ENCODE data around the gene MALSU1.
A peak's percentile ranks its signal among the peaks of the same experiment; 100 is the strongest.

MALSU1 gene

GRCh38 chr7:23277359-23277989, 21.7 kb upstream of the MALSU1 start:
- Histone ChIP-seq H3K9me3 (no peaks in the 10 kb centered on the region), H3K27me3 (no peaks in the 10 kb centered on the region), H3K27ac (no peak overlapping the region), H3K4me1 (no peaks in the 10 kb centered on the region), H3K4me3 (no peak overlapping the region), H3K36me3 (peaks cover 0 to 24% (median 0%) of the 10 kb centered on the region in 3 donors)
- DNase-seq, result no peak
- intact Hi-C loops (cut with DNase I; ENCODE audit: low total_unique reads), result no loop called here
- peak; percentile 42 to 61 for TF ChIP-seq CTCF (IDR thresholded peaks at IDR 0.05)

DNA sequence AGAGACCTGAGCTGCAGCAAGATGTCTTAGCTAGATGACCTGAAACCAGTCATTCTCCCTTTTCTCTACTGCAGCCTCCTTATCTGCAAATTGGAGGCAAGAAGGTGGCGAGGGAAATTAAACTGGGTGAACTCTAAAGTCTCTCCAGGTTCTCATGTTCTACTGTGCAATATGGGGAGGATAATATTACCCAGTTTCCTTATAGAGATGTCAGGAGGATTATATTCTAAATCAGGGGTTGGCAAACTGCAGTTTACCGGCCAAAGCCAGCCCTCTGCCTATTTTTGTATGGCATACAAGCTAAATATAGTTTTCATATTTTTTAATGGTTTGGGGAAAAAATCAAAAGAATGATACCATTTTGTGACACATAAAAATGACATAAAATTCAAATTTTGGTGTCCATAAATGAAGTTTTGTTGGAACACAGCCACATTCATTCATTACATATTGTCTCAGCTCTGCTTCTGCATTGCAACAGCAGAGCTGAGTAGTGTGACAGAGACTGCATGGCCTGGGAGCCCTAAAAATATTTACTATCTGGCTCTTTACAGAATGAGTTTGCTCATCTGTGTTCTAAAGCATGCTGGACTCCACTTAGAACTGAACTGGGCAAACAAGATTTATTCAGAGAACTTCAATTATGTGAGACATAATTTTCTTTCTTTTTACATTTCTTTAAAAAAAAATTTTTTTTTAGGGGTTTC, 19.2 kb upstream of the MALSU1 start:
- Histone ChIP-seq H3K36me3 (peaks cover 0 to 9% (median 0%) of the 10 kb centered on the region in 3 donors), H3K9me3 (no peaks in the 10 kb centered on the region), H3K27me3 (no peaks in the 10 kb centered on the region), H3K4me1 (no peaks in the 10 kb centered on the region), H3K27ac (no peak overlapping the region), H3K4me3 (no peak overlapping the region)
- TF ChIP-seq CTCF (IDR thresholded peaks at IDR 0.05), result no peak
- no peak for DNase-seq
- intact Hi-C loops (cut with DNase I; ENCODE audit: low total_unique reads), result no loop called here

DNA sequence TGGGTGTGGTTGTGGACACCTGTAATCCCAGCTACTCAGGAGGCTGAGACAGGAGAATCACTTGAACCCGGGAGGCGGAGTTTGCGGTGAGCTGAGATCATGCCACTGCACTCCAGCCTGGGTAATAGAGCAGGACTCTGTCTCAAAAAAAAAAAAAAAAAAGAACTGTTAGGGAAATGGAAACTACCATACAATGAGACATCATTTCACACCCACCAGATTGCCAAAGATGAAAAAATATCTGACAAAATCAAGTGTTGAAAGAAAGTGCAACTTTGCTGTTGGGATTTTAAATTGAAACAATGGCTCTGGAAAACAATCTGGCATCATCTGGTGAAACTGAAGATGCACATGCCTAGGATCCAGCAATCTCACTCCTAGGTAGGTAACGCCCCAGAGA, 16.1 kb upstream of the MALSU1 start:
- Histone ChIP-seq H3K27me3 (no peaks in the 10 kb centered on the region), H3K4me1 (no peaks in the 10 kb centered on the region), H3K9me3 (no peaks in the 10 kb centered on the region), H3K36me3 (peaks cover 0 to 8% (median 0%) of the 10 kb centered on the region in 3 donors), H3K27ac (no peak overlapping the region), H3K4me3 (no peak overlapping the region)
- TF ChIP-seq CTCF (IDR thresholded peaks at IDR 0.05), result no peak
- DNase-seq, result no peak
- intact Hi-C loops (cut with DNase I; ENCODE audit: low total_unique reads), result no loop called here

DNA sequence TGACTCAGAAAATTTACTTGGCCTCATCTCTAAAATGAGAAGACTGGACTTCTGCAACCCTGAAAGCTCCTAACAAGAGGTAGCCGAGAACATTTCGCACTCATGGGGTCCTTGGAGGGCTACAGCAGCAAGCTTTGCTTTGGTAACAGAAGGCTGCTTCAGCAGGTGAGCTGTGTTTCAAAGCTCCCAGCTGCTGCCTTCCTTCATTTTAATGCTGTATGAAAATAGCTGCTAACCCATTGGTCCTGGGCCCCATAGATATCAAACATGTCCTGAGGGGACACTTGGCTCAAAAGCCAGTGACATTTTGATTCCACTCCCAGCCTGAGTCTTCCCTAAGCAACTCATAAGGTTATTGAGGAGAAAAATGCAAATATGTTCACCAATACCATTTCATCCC, 14.3 kb upstream of the MALSU1 start:
- DNase-seq, result no peak
- TF ChIP-seq CTCF (IDR thresholded peaks at IDR 0.05), result no peak
- no peaks in the 10 kb centered on the region for H3K4me1 ChIP-seq
- H3K4me3 ChIP-seq, result no peak overlapping the region
- intact Hi-C loops (cut with DNase I; ENCODE audit: low total_unique reads), result no loop called here
- H3K27ac ChIP-seq, result no peak overlapping the region
- no peaks in the 10 kb centered on the region for H3K27me3 ChIP-seq
- no peaks in the 10 kb centered on the region for H3K9me3 ChIP-seq
- H3K36me3 ChIP-seq, result no peaks in the 10 kb centered on the region

DNA sequence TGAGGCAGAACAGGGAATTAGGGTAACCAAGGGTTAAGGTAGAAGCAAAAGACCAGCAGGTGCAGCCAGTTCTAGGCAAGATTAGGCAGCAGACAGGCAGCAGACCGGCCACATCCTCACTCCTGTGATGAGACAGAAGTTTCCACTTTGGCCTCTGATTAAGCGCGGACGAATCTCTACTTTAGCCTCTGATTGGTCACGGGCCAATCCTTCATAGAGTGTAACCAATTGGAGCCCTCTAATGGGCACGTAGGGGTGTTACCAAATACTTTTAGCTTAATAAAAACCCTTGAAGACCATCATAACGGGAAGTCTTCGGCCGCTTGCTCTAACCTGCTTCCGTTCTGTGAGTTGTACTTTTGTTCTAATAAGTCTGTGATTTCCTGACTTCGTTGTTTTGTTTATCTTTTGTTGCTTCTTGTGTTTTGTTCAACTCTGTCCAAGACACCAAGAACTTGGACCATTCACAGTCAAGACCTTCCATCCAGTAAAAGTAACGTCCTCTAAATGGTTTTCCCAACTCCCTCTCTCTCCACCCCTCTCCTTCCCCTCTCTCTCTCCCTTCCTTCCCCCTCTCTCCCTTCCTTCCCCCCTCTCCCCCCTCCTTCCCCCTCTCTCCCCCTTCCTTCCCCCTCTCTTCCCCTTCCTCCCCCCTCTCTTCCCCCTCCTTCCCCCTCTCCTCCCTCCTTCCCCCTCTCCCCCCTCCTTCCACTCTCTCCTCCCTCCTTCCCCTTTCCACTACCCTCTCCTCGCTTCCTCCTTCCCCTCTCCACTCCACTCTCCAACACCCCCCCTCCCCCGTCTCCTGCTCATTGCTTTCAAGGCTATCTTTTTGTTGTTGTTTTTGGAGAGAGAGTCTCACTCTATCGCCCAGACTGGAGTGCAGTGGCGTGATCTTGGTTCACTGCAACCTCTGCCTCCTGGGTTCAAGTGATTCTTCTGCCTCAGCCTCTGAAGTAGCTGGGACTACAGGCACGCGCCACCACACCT, 13.2 kb upstream of the MALSU1 start:
- Histone ChIP-seq H3K27ac (no peak overlapping the region), H3K4me3 (no peak overlapping the region), H3K36me3 (no peaks in the 10 kb centered on the region), H3K27me3 (no peaks in the 10 kb centered on the region), H3K4me1 (no peaks in the 10 kb centered on the region), H3K9me3 (no peaks in the 10 kb centered on the region)
- intact Hi-C loops (cut with DNase I; ENCODE audit: low total_unique reads), result no loop called here
- TF ChIP-seq CTCF (IDR thresholded peaks at IDR 0.05), result no peak
- DNase-seq, result no peak

Data from tibial artery (tissue), 4 donors.